Activated CD4-positive, alpha-beta T cell treated with anti-CD3 and anti-CD28 coated beads for 1 hour (primary cell): Measurements from ENCODE around the gene PGAP3.

ENCODE experiments used
- DNase-seq: peaks from one replicate; pipeline ENCODE4 v3.0.0-alpha.2; 2020

Gene PGAP3

GRCh38 chr17:39633570-39634183, 54.2 kb downstream of the PGAP3 start:
- no peak for DNase-seq

GRCh38 chr17:39632153-39632941, 55.5 kb downstream of the PGAP3 start:
- DNase-seq: no peak

GRCh38 chr17:39631403-39631802, 56.5 kb downstream of the PGAP3 start:
- no peak for DNase-seq

- no peak for DNase-seq
Observed at GRCh38 chr17:39629898-39630297, 58.0 kb downstream of the PGAP3 start.

GRCh38 chr17:39629494-39629880, 58.4 kb downstream of the PGAP3 start:
- DNase-seq: no peak

- no peak for DNase-seq
Observed at GRCh38 chr17:39628655-39629493, 59.0 kb downstream of the PGAP3 start.

GRCh38 chr17:39627712-39628516, 59.9 kb downstream of the PGAP3 start:
- no peak for DNase-seq

- no peak for DNase-seq
Observed at GRCh38 chr17:39627047-39627711, 60.7 kb downstream of the PGAP3 start.

- no peak for DNase-seq
Observed at GRCh38 chr17:39626171-39627046, 61.4 kb downstream of the PGAP3 start, which contains the start of gene PPP1R1B. PPP1R1B (plus strand) TSS chr17:39626952; CDS start chr17:39627393, 441 bp downstream.

GRCh38 chr17:39625198-39625785, 62.6 kb downstream of the PGAP3 start:
- no peak for DNase-seq

- no peak for DNase-seq
Observed at GRCh38 chr17:39624313-39624712, 63.5 kb downstream of the PGAP3 start.

GRCh38 chr17:39623356-39623950, 64.4 kb downstream of the PGAP3 start:
- DNase-seq: peak; percentile 75

- no peak for DNase-seq
Observed at GRCh38 chr17:39622380-39623006, 65.4 kb downstream of the PGAP3 start.

- DNase-seq: peak; percentile 85
Observed at GRCh38 chr17:39621523-39622379, 66.1 kb downstream of the PGAP3 start.
